Fibroblast of lung (primary cell): Measurements from ENCODE around the gene SNX19. TPM values are rescaled to one million over a fixed set of nuclear protein-coding genes. Genes with fewer than 3 reads are reported as not detected.

ENCODE experiments used
- DNase-seq, 2 donors: peaks; one replicate each; pipeline versions ENCODE4 v3.0.0 to v3.0.0-alpha.2; 2010; ENCODE audit warnings: low read depth in 2 of 2
- H2AFZ ChIP-seq: 2 replicates; pipeline ENCODE4 v1.5.1; 2012; ENCODE audit warnings: low read length, control low read depth, inconsistent platforms
- H3K27ac ChIP-seq: 2 replicates; pipeline ENCODE4 v1.5.1; 2011; ENCODE audit warnings: low read length, control low read depth; ENCODE audit not compliant: insufficient read depth
- H3K27me3 ChIP-seq: 2 replicates; pipeline ENCODE4 v1.5.1; 2011; ENCODE audit warnings: mild to moderate bottlenecking, low read length; ENCODE audit not compliant: control insufficient read depth, insufficient read depth
- H3K36me3 ChIP-seq: 2 replicates; pipeline ENCODE4 v1.5.1; 2011; ENCODE audit warnings: low read length; ENCODE audit not compliant: control insufficient read depth, insufficient read depth
- H3K4me1 ChIP-seq: 2 replicates; pipeline ENCODE4 v1.5.1; 2011; ENCODE audit warnings: low read length; ENCODE audit not compliant: control insufficient read depth, insufficient read depth; ENCODE audit errors: extremely low read depth
- H3K4me2 ChIP-seq: 2 replicates; pipeline ENCODE4 v1.5.1; 2011; ENCODE audit warnings: low read length, control low read depth; ENCODE audit not compliant: insufficient read depth; ENCODE audit errors: extremely low read depth
- H3K4me3 ChIP-seq, 4 experiments: fragments of 200-600 bp in 1 of 4; sonication (generic) in 1 of 4; replicated peaks in 1 of 4; 2 replicates each; pipeline ENCODE4 v1.5.1; 2011 to 2016; ENCODE audit warnings: low read length in 4 of 4, low read depth in 3 of 4, mild to moderate bottlenecking in 3 of 4, control low read depth in 2 of 4, inconsistent platforms in 1 of 4, mixed read lengths in 1 of 4; ENCODE audit not compliant: insufficient read depth in 1 of 4; ENCODE audit errors: control extremely low read depth in 1 of 4
- H3K79me2 ChIP-seq: 2 replicates; pipeline ENCODE4 v1.5.1; 2012; ENCODE audit warnings: mild to moderate bottlenecking, low read length, inconsistent platforms; ENCODE audit not compliant: control insufficient read depth, insufficient read depth
- H3K9ac ChIP-seq: 2 replicates; pipeline ENCODE4 v1.5.1; 2011; ENCODE audit warnings: mild to moderate bottlenecking, low read length, control low read depth; ENCODE audit not compliant: insufficient read depth
- H3K9me3 ChIP-seq: 2 replicates; pipeline ENCODE4 v1.5.1; 2012; ENCODE audit warnings: low read depth, low read length; ENCODE audit not compliant: control insufficient read depth, insufficient read depth
- H4K20me1 ChIP-seq: 2 replicates; pipeline ENCODE4 v1.5.1; 2011; ENCODE audit warnings: low read length; ENCODE audit not compliant: control insufficient read depth, insufficient read depth; ENCODE audit errors: extremely low read depth
- EZH2 ChIP-seq: IDR thresholded peaks from 2 replicates; pipeline ENCODE4 v1.5.1; 2012; ENCODE audit warnings: low read length, control low read depth, mild to moderate bottlenecking; ENCODE audit errors: missing control alignments
- polyA plus RNA-seq, 2 donors: library from polyadenylated mRNA; depleted of rRNA in 1 of 2; stranded (reverse) in 1 of 2; unstranded in 1 of 2; fragments of >200 nt; gene quantifications; 2 replicates each; pipeline ENCODE4 v1.2.1, GENCODE V29; 2011 to 2012; ENCODE audit warnings: missing spikeins in 1 of 2
- total RNA-seq: library from RNA; depleted of rRNA; stranded (reverse); fragments of >200 nt; gene quantifications from 2 replicates; pipeline ENCODE4 v1.2.1, GENCODE V29; 2014
- TF ChIP-seq, protein P1 (sequence below), 2 donors: IDR thresholded peaks in 1 of 2; conservative IDR thresholded peaks in 1 of 2; 1 replicate in 1 of 2; 2 replicates in 1 of 2; pipeline ENCODE4 v1.5.1; 2011 to 2012; ENCODE audit warnings: low read length in 2 of 2, control low read depth in 1 of 2, inconsistent platforms in 1 of 2, low read depth in 1 of 2, mild to moderate bottlenecking in 1 of 2

The SNX19 gene
- total and polyA plus RNA-seq, 2 donors (not counting 1 experiment from before 2014, with no cell fraction given): 76.6 to 91.7 TPM

DNA sequence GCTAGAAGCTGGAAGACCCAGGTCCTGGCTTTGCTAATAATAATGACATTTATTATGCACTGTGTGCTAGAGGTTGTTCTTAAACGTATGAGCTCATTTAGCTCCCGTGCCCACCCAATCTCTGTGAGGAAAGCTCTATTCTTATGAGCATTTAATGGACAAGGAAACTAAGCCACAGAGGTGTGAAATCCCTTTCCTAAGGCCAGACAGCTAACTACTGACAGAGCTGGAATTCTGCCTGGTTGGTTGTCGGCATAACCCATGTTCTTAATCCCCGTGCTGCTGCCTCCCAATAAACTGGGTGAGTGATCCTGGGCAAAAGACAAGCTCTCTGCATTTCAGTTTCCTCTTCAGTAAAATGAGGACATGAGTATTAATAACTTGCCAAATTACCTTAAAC is 49.4 kb downstream of the SNX19 start:
- H3K4me2 ChIP-seq: no peak overlapping the region
- H2AFZ ChIP-seq: no peak overlapping the region
- no peak overlapping the region for H3K9ac ChIP-seq
- no peaks in the 10 kb centered on the region for H3K27me3 ChIP-seq
- no peak overlapping the region for H3K27ac ChIP-seq
- no peaks in the 10 kb centered on the region for H4K20me1 ChIP-seq
- no peaks in the 10 kb centered on the region for H3K4me1 ChIP-seq
- TF ChIP-seq EZH2: no peak
- TF ChIP-seq, protein P1, sequence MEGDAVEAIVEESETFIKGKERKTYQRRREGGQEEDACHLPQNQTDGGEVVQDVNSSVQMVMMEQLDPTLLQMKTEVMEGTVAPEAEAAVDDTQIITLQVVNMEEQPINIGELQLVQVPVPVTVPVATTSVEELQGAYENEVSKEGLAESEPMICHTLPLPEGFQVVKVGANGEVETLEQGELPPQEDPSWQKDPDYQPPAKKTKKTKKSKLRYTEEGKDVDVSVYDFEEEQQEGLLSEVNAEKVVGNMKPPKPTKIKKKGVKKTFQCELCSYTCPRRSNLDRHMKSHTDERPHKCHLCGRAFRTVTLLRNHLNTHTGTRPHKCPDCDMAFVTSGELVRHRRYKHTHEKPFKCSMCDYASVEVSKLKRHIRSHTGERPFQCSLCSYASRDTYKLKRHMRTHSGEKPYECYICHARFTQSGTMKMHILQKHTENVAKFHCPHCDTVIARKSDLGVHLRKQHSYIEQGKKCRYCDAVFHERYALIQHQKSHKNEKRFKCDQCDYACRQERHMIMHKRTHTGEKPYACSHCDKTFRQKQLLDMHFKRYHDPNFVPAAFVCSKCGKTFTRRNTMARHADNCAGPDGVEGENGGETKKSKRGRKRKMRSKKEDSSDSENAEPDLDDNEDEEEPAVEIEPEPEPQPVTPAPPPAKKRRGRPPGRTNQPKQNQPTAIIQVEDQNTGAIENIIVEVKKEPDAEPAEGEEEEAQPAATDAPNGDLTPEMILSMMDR (conservative IDR thresholded peaks at IDR 0.05 in 1 of 2, IDR thresholded peaks at IDR 0.05 in 1 of 2; ENCODE audit: low read depth in 1 of 2, low read length in 2 of 2): no peak
- H3K4me3 ChIP-seq: no peak overlapping the region
- peaks cover 2% of the 10 kb centered on the region for H3K36me3 ChIP-seq
- H3K79me2 ChIP-seq: no peaks in the 10 kb centered on the region
- no peaks in the 10 kb centered on the region for H3K9me3 ChIP-seq
- DNase-seq: no peak

DNA sequence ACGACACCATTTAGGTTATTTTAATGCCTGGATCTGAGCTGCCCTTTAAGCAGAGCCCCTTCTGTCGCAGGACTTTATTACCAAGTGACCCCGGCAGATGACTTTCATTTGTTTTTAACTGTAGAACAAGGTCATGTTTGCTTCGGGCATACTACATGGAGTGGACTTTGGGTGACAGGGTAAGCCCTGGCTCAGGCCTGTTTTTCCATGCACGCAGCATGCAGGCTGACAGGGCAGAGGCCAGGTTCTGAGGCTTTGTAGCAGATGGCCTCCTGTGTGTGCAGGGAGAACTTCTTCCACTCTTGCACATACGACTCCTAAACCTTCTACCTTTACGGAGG is 50.5 kb downstream of the SNX19 start:
- no peaks in the 10 kb centered on the region for H3K79me2 ChIP-seq

DNA sequence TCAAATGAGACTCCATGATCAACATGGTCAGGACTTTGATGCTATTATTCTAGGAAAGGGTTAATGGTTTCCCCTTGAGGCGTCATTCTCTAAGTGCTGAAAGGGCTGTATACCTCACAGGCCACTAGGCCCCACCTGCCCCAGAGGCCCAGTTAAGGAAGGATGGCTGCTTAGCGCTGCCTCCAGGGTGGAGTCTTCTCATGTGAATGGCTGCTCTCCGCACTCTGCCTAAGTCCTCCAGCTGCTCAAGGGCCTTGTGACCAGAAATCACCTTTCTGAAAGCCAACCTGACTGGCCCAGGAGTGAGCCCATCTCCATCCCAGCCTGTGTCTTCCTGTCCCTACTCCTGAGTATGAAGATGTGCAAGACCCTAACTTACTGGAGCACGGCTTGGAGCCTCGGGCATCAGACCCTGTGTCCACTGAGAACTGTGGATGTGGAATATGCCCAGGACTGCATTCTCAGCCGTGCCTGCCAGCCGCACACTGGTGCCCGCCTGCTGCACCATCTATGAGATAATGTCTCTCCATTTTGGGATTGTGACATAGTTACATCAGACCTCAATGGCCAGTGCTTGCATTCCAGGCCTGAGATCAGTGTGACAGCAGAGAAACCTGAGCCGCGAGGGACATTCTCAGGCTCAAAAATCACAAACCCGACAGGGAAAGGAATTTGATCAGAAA is 51.0 kb downstream of the SNX19 start:
- TF ChIP-seq, protein P1 (conservative IDR thresholded peaks at IDR 0.05 in 1 of 2, IDR thresholded peaks at IDR 0.05 in 1 of 2; ENCODE audit: low read depth in 1 of 2, low read length in 2 of 2): no peak
- no peak for TF ChIP-seq EZH2
- peaks cover 2% of the 10 kb centered on the region for H3K36me3 ChIP-seq
- no peaks in the 10 kb centered on the region for H3K9me3 ChIP-seq
- no peaks in the 10 kb centered on the region for H4K20me1 ChIP-seq
- H3K79me2 ChIP-seq: no peaks in the 10 kb centered on the region
- no peak overlapping the region for H3K4me2 ChIP-seq
- no peak overlapping the region for H3K27ac ChIP-seq
- no peak for DNase-seq
- H3K4me1 ChIP-seq: no peaks in the 10 kb centered on the region
- H3K27me3 ChIP-seq: no peaks in the 10 kb centered on the region
- H2AFZ ChIP-seq: no peak overlapping the region
- H3K4me3 ChIP-seq: no peak overlapping the region
- no peak overlapping the region for H3K9ac ChIP-seq

More for the DNA sequence above, 50.5 kb downstream of the SNX19 start:
- H2AFZ ChIP-seq: no peak overlapping the region
- H3K4me1 ChIP-seq: no peaks in the 10 kb centered on the region
- H3K36me3 ChIP-seq: peaks cover 2% of the 10 kb centered on the region
- H3K4me2 ChIP-seq: no peak overlapping the region
- no peaks in the 10 kb centered on the region for H4K20me1 ChIP-seq
- no peak overlapping the region for H3K9ac ChIP-seq
- no peaks in the 10 kb centered on the region for H3K9me3 ChIP-seq
- no peak for TF ChIP-seq EZH2
- TF ChIP-seq, protein P1 (conservative IDR thresholded peaks at IDR 0.05 in 1 of 2, IDR thresholded peaks at IDR 0.05 in 1 of 2; ENCODE audit: low read depth in 1 of 2, low read length in 2 of 2): no peak
- DNase-seq: no peak
- H3K27ac ChIP-seq: no peak overlapping the region
- H3K4me3 ChIP-seq: no peak overlapping the region
- H3K27me3 ChIP-seq: no peaks in the 10 kb centered on the region
